K562 (cell line): ENCODE measurements around the gene DNAJB1. TPM values are rescaled to one million over a fixed set of nuclear protein-coding genes. Genes with fewer than 3 reads are reported as not detected.

Source experiments
- ARNT ChIP-seq, 2 experiments: fragments of 450-650 bp; IDR thresholded peaks; 2 replicates each; pipeline ENCODE4 v1.6.1; 2016; ENCODE audit warnings: mild to moderate bottlenecking in 1 of 2
- BCL6 ChIP-seq: fragments of 250-450 bp; sonication (Bioruptor Pico); IDR thresholded peaks from 2 replicates; pipeline ENCODE4 v1.4.0; 2020
- CBX3 ChIP-seq, 2 experiments: IDR thresholded peaks; 1 replicate in 1 of 2; 2 replicates in 1 of 2; pipeline ENCODE4 v1.6.1; 2012; ENCODE audit warnings: inconsistent platforms in 2 of 2, low read length in 2 of 2, borderline replicate concordance in 1 of 2, control low read depth in 1 of 2
- CEBPG ChIP-seq, 3 experiments: fragments of 200-800 bp in 1 of 3; sonication (Bioruptor generic) in 1 of 3; sonication (generic) in 1 of 3; formaldehyde crosslinking in 1 of 3; IDR thresholded peaks in 2 of 3; conservative IDR thresholded peaks in 1 of 3; 2 replicates each; pipeline versions ENCODE4 v1.6.1 to v1.8.0; 2016 to 2022; ENCODE audit warnings: missing compliant biosample characterization in 2 of 3, missing genetic modification characterization in 2 of 3, mild to moderate bottlenecking in 1 of 3, missing genetic modification reagents in 1 of 3
- CTCFL ChIP-seq: IDR thresholded peaks from 2 replicates; pipeline ENCODE4 v1.6.1; 2011; ENCODE audit warnings: borderline replicate concordance, low read depth, mild to moderate bottlenecking, moderate library complexity, low read length; ENCODE audit not compliant: insufficient read depth, poor library complexity, severe bottlenecking
- DEAF1 ChIP-seq: fragments of 450-650 bp; formaldehyde crosslinking; IDR thresholded peaks from 2 replicates; pipeline ENCODE4 v1.4.0; 2020; ENCODE audit warnings: mild to moderate bottlenecking, moderate library complexity
- E4F1 ChIP-seq: fragments of 250-450 bp; sonication (Bioruptor Pico); IDR thresholded peaks from 2 replicates; pipeline ENCODE4 v1.5.0; 2021; ENCODE audit warnings: mild to moderate bottlenecking, borderline replicate concordance
- GABPA ChIP-seq: fragments of 200-800 bp; sonication (Bioruptor generic); conservative IDR thresholded peaks from 2 replicates; pipeline ENCODE4 v1.6.1; 2016; ENCODE audit warnings: low read depth, missing genetic modification characterization, missing compliant biosample characterization
- MAFG ChIP-seq: fragments of 450-650 bp; conservative IDR thresholded peaks from 2 replicates; pipeline ENCODE4 v1.6.1; 2016; ENCODE audit warnings: missing genetic modification characterization, missing compliant biosample characterization
- MED1 ChIP-seq: sonication (generic); formaldehyde crosslinking; IDR thresholded peaks from 2 replicates; pipeline ENCODE4 v1.8.1; 2023; ENCODE audit warnings: missing genetic modification reagents, borderline replicate concordance
- NR2C2 ChIP-seq, 2 experiments: fragments of 200-800 bp in 1 of 2; sonication (Bioruptor generic) in 1 of 2; sonication (generic) in 1 of 2; formaldehyde crosslinking in 1 of 2; IDR thresholded peaks; 2 replicates each; pipeline versions ENCODE4 v1.6.1 to v1.8.0; 2016 to 2022; ENCODE audit warnings: mild to moderate bottlenecking in 1 of 2, missing compliant biosample characterization in 1 of 2, missing genetic modification characterization in 1 of 2, missing genetic modification reagents in 1 of 2
- PKNOX1 ChIP-seq: fragments of 450-650 bp; IDR thresholded peaks from 2 replicates; pipeline ENCODE4 v1.6.1; 2016
- POLR2G ChIP-seq: fragments of 200-400 bp; formaldehyde crosslinking; IDR thresholded peaks from 2 replicates; pipeline ENCODE4 v1.6.1; 2017; ENCODE audit warnings: low read depth, mild to moderate bottlenecking, antibody characterized with exemption, low read length, moderate library complexity
- SIN3B ChIP-seq: fragments of 450-650 bp; IDR thresholded peaks from 2 replicates; pipeline ENCODE4 v1.6.1; 2017; ENCODE audit warnings: low read depth, mild to moderate bottlenecking, moderate library complexity
- SOX6 ChIP-seq: fragments of 450-650 bp; IDR thresholded peaks from 2 replicates; pipeline ENCODE4 v1.6.1; 2014; ENCODE audit warnings: mild to moderate bottlenecking
- USF1 ChIP-seq: sonication (generic); formaldehyde crosslinking; IDR thresholded peaks from 2 replicates; pipeline ENCODE4 v1.9.0; 2022; ENCODE audit warnings: mild to moderate bottlenecking, missing genetic modification reagents
- ZBTB17 ChIP-seq: fragments of 450-650 bp; formaldehyde crosslinking; IDR thresholded peaks from 2 replicates; pipeline ENCODE4 v1.4.0; 2020; ENCODE audit warnings: mild to moderate bottlenecking
- polyA plus RNA-seq, 8 experiments: library from polyadenylated mRNA; depleted of rRNA in 4 of 8; stranded (reverse) in 5 of 8; unstranded in 3 of 8; fragments of >200 nt; fragmentation: Nextera tagmentation in 2 of 8; fragmentation: Illumina TruSeq in 1 of 8; extraction: Ambion mirVana in 2 of 8; extraction: Trizol in 1 of 8; gene quantifications; 2 replicates each; pipeline versions ENCODE4 v1.2.1 to v1.2.3, GENCODE V29; 2011 to 2014; ENCODE audit warnings: inconsistent platforms in 1 of 8, missing spikeins in 1 of 8
- total RNA-seq, 7 experiments: library from RNA; depleted of rRNA in 6 of 7; stranded (reverse); fragments of >200 nt in 6 of 7; fragmentation: Illumina TruSeq in 2 of 7; extraction: Trizol in 2 of 7; gene quantifications; 2 replicates each; pipeline versions ENCODE4 v1.2.1 to v1.2.3, GENCODE V29; 2011 to 2021; ENCODE audit warnings: low replicate concordance in 1 of 7

DNAJB1 gene
- total and polyA plus RNA-seq, 9 of the 15 experiments (the other 6 are each of a cell fraction or from before 2014, with no cell fraction given) = 13.2 to 113 (median 62.1) TPM

GRCh38 chr19:14510311-14511228 lies 7.6 kb downstream of the DNAJB1 start (continued):
- TF ChIP-seq PKNOX1 (peak; percentile 69), POLR2G (no peak), CBX3 (IDR thresholded peaks at IDR 0.05; ENCODE audit: borderline replicate concordance in 1 of 2, low read length in 2 of 2) (no peak), CEBPG (CRISPR knock-in tag; IDR thresholded peaks at IDR 0.05) (peak; percentile 85), CEBPG (tag; conservative IDR thresholded peaks at IDR 0.05 in 1 of 2, IDR thresholded peaks at IDR 0.05 in 1 of 2) (peak; percentile 80 to 83), ARNT (IDR thresholded peaks at IDR 0.05) (0 out of 4 replicates have a peak, but pooled peaks of 1 of the 2 experiments have one; percentile 23), BCL6 (CRISPR knock-in tag) (no peak), GABPA (tag) (0 out of 2 replicates have a peak, but pooled peaks have one; percentile 25), NR2C2 (CRISPR knock-in tag; IDR thresholded peaks at IDR 0.05) (no peak), NR2C2 (tag; IDR thresholded peaks at IDR 0.05) (no peak), SOX6 (no peak), ZBTB17 (CRISPR knock-in tag) (no peak), SIN3B (no peak), DEAF1 (CRISPR knock-in tag) (no peak), E4F1 (CRISPR knock-in tag) (no peak), USF1 (no peak), MED1 (CRISPR knock-in tag) (no peak), CTCFL (no peak), MAFG (tag) (no peak; the same call in 1 of the 2 replicates)
